H7 (cell line): Measurements from ENCODE around the gene CGB7. TPM values are rescaled to one million over a fixed set of nuclear protein-coding genes. Genes with fewer than 3 reads are reported as not detected.
"Not testable (repeated sequence)": the region's sequence is repeated elsewhere in the genome, so short reads cannot be mapped to it uniquely, and the experiment has no call there.

ENCODE experiments used
- DNase-seq: peaks from one replicate; pipeline ENCODE4 v3.0.0; 2012
- H3K27me3 ChIP-seq: 2 replicates; pipeline ENCODE4 v1.6.0; 2011; ENCODE audit warnings: mild to moderate bottlenecking, low read length; ENCODE audit not compliant: control insufficient read depth, insufficient read depth
- H3K36me3 ChIP-seq: replicated peaks from 2 replicates; pipeline ENCODE4 v1.5.1; 2011; ENCODE audit warnings: low read length; ENCODE audit not compliant: control insufficient read depth, insufficient read depth
- H3K4me3 ChIP-seq: 2 replicates; pipeline ENCODE4 v1.5.1; 2011; ENCODE audit warnings: low read depth, mild to moderate bottlenecking, control low read depth, low read length, moderate library complexity; ENCODE audit not compliant: insufficient read depth
- total RNA-seq: library from RNA; depleted of rRNA; stranded (reverse); fragments of >200 nt; shearing (Covaris generic); gene quantifications from 2 replicates; pipeline ENCODE4 v1.2.3, GENCODE V29; 2014

CGB7 gene
- total RNA-seq, 1 experiment from 2014 or later = not detected

DNA sequence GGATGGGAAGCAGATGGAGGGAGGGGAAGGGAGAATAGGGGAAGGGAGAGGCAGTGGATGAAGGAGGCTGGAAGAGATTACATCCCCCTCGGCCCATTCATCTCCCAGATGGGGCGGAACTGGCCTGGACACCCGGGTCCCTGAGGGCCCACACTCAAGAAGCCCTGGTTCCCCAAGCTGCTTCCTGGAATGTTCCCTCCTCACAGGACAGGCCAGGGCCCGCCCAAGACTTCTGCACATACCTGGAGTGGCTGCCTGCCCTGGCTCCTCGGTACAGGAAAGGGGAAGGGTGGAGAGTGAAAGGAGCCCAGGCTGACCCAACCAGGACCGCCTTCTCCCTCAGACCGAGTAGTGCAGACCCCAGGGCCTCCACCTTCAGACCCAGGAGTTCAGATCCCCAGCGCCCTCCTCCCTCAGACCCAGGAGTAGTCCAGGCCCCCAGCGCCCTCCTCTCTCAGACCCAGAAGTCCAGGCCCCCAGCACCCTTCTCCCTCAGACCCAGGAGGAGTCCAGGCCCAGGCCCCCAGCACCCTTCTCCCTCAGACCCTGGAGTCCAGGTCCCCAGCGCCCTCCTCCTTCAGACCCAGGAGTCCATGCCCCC, 6.6 kb upstream of the CGB7 start:
- Histone ChIP-seq H3K27me3 (peaks cover 54% of the 10 kb centered on the region), H3K4me3 (peak overlapping the region; percentile 41; the same call in 1 of the 2 replicates), H3K36me3 (no peaks in the 10 kb centered on the region)
- DNase-seq = peak; percentile 71

DNA sequence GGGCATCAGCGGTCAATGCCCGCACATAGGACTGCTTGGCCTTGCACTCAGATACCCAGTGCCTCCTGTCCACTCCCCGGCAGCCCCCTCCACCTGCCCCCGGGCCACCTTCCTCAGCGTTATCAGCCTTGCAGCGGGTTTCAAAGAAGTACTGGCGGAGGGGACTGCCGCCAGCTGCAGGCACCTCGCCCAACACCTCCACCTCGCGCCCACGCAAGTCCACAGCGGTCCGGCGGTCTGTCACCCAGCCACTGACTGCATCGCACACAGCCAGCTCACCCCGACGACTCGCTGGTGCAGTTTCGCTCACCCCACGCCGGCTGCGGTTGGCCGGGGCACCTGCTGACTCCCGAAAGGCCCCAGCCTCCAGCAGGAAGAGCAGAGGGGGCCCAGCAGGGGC, 3.9 kb upstream of the CGB7 start:
- H3K4me3 ChIP-seq = no peak overlapping the region
- H3K27me3 ChIP-seq = peaks cover 59% of the 10 kb centered on the region
- no peaks in the 10 kb centered on the region for H3K36me3 ChIP-seq
- DNase-seq = peak; percentile 43

DNA sequence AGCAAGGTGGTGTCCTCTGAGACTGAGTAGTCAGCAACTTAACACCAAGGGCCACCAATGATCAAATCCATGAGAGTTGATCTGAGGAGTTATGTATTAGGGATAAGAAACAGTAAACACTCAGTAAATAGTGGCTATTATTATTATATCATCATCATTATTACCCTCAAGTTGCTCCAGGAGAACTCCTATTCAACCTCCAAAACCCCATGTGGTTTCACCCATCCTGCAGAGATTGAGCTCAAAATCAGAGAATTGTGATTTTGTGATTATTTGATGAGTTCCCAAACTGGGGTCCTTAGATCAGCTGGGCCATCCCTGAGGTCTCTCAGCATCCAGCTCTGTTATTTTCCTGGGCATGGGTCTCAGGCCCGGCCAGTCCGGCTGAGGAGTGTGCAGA, 3.5 kb upstream of the CGB7 start:
- peaks cover 59% of the 10 kb centered on the region for H3K27me3 ChIP-seq
- no peak for DNase-seq
- no peaks in the 10 kb centered on the region for H3K36me3 ChIP-seq
- no peak overlapping the region for H3K4me3 ChIP-seq

- no peaks in the 10 kb centered on the region for H3K36me3 ChIP-seq
- H3K4me3 ChIP-seq = no peak overlapping the region
- H3K27me3 ChIP-seq = peaks cover 55% of the 10 kb centered on the region
- DNase-seq = peak; percentile 27
Measured at GRCh38 chr19:49059053-49059452, 1.5 kb upstream of the CGB7 start.

- peak; percentile 74 for DNase-seq
- Histone ChIP-seq H3K4me3 (no peak overlapping the region), H3K27me3 (peaks cover 53% of the 10 kb centered on the region), H3K36me3 (no peaks in the 10 kb centered on the region)
Measured at GRCh38 chr19:49058562-49058961, 1.0 kb upstream of the CGB7 start.

DNA sequence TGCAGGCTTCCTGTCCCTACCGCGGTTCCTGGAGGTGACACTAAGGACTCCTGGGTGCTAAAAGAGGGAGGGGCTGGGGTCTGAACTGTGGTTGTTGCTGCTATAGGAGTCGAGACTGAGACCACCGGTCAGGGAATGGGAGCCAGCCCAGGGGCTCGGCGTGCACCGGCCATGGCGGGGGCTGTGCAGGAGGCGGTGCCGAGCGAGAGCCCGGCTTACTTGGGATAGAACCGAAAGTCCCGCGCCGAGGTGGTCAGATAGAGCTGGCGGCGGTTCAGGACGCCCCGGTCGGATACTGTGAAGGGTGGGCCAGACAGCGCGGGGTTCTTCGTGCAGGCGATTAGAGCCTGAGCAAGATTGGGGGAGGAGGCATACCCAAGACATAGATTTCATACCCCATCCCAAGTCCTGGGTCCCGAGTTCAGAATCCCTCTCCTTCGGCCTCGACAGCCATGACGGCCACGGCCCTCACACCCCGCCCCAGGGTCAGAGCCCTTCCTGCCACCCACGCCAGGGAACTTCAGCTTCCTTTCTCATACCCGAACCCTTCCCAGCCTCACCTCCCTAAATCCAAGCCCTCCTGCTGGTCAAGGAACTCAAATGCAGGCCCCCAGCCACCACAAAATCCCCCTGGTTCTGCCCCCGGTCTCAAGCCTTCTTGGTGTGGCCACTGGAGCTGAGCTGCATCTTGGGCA, 500 bp downstream of the CGB7 start:
- Histone ChIP-seq H3K27me3 (peaks cover 53% of the 10 kb centered on the region), H3K4me3 (peak overlapping the region; percentile 52; the same call in 1 of the 2 replicates)
- DNase-seq = peak; percentile 57
- not testable (repeated sequence) for H3K36me3 ChIP-seq

DNA sequence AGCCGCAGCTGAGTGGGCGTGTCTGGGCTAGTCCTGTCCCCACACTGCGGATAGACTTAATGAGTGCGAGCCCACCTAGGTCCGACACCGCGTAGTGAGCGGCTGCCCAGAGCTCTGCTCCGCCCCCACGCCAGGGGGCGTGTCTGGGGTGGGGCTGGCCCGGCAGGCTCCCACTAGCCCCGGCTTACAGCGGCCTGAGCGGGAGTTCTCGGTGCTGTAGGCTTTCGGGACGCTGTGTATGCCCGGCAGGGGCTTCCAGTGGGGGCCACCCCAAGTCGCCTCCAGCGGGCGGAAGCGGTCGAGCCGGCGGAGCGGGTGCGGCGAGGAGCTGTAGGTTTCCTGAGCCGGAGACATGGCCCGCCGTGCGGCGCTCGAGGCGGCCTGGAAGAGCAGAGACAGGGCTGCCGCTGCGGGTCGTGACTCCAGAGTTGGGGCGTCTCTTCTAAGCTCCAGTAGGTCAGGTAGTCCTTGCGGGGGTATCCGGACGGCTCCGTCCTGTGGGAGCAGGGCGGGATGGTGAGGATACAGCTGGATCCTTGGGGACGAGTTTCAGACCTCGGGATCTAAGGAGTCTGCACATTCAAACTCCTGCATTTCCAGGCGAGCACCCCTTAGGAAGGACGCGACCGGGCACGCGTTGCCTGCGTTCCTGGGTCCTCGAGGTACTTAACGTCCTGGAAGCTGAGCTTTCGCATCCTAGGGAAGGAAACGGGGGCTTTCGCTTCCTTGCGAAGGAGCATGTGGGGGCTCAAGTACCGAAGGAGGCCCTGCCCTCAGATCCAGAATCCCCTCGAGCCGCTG, 1.2 kb downstream of the CGB7 start:
- Histone ChIP-seq H3K36me3 (no peaks in the 10 kb centered on the region), H3K27me3 (peaks cover 49% of the 10 kb centered on the region), H3K4me3 (peak overlapping the region; percentile 52)
- peak; percentile 97 for DNase-seq

GRCh38 chr19:49050376-49051033, 7.0 kb downstream of the CGB7 start:
- H3K36me3 ChIP-seq, DNase-seq, H3K27me3 ChIP-seq, H3K4me3 ChIP-seq: not testable (repeated sequence)

DNA sequence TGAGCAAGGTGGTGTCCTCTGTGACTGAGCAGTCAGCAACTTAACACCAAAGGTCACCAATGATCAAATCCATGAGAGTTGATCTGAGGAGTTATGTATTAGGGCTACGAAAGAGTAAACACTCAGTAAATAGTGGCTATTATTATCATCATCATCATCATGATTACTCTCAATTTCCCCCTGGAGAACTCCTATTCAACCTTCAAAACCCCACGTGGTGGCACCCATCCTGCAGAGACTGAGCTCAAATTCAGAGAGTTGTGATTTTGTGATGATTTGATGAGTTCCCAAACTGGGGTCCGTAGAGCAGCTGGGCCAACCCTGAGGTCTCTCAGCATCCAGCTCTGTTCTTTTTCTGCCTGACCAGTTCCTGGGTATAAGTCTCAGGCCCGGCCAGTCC, 7.7 kb downstream of the CGB7 start:
- not testable (repeated sequence) for H3K4me3 ChIP-seq, DNase-seq, H3K27me3 ChIP-seq, H3K36me3 ChIP-seq

DNA sequence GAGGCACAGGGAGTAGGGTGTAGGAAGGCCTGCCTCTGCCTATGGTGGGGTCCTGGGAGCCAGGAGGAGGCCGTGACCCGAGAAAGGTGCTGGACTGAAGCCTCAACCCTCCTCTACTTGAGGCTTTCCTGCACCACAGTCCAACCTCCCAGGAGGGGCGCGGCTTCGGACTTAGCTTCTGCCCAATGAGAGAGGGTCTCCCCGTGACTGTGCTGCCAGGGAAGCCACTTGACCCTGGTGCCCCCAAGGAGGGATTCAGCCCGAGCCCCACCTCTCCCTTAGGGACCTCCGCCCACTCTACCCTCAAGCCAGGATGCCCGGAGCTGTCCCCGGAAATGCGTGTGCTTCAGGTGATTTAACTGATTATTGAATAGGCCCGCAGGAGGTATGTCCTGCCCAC, 8.5 kb downstream of the CGB7 start, which contains the start of gene CGB8:
CGB8 (minus strand) TSS at position 101 of the 400 bp plus-strand sequence. CDS start 372 bp downstream, outside the sequence.
- H3K4me3 ChIP-seq, H3K36me3 ChIP-seq, DNase-seq, H3K27me3 ChIP-seq: not testable (repeated sequence)

DNA sequence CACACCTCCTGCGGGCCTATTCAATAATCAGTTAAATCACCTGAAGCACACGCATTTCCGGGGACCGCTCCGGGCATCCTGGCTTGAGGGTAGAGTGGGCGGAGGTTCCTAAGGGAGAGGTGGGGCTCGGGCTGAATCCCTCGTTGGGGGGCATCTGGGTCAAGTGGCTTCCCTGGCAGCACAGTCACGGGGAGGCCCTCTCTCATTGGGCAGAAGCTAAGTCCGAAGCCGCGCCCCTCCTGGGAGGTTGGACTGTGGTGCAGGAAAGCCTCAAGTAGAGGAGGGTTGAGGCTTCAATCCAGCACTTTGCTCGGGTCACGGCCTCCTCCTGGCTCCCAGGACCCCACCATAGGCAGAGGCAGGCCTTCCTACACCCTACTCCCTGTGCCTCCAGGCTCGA, 14.0 kb downstream of the CGB7 start, which contains the start of gene CGB5:
CGB5 (plus strand) TSS at position 301 of the 400 bp plus-strand sequence. CDS start 362 bp downstream, outside the sequence.
- H3K36me3 ChIP-seq, H3K4me3 ChIP-seq, H3K27me3 ChIP-seq, DNase-seq: not testable (repeated sequence)

GRCh38 chr19:49042666-49043065, 14.9 kb downstream of the CGB7 start:
- H3K4me3 ChIP-seq, DNase-seq, H3K27me3 ChIP-seq, H3K36me3 ChIP-seq: not testable (repeated sequence)

GRCh38 chr19:49042177-49042576, 15.4 kb downstream of the CGB7 start:
- H3K36me3 ChIP-seq = no peaks in the 10 kb centered on the region
- no peak for DNase-seq
- H3K4me3 ChIP-seq = no peak overlapping the region

DNA sequence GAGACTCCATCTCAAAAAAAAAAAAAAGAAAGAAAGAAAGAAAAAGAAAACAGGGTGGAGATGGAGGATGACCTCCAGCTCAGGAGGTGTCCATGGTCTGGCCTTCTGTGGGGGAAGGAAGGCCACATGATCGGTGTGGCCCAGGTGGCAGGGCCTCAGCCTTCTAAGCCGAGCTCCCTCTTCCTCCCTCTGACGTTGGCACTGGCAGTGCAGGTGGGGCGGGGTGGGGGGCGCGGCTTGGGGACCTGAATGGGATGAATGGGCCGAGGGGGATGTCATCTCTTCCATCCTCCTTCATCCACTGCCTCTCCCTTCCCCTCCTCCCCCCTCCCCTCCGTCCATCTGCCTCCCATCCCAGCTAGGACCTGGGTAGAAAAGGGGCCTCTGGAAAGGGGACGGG, 17.8 kb downstream of the CGB7 start:
- not testable (repeated sequence) for H3K4me3 ChIP-seq, DNase-seq, H3K36me3 ChIP-seq, H3K27me3 ChIP-seq

More at GRCh38 chr19:49042177-49042576, 15.4 kb downstream of the CGB7 start:
- H3K27me3 ChIP-seq = no peaks in the 10 kb centered on the region
